ENCODE results near the gene DMAC1. TPM values are rescaled to one million over a fixed set of nuclear protein-coding genes. Genes with fewer than 3 reads are reported as not detected.

Gene DMAC1
- total and polyA plus RNA-seq, 2 donors from 2014 or later: 54.9 to 159 TPM

DNA sequence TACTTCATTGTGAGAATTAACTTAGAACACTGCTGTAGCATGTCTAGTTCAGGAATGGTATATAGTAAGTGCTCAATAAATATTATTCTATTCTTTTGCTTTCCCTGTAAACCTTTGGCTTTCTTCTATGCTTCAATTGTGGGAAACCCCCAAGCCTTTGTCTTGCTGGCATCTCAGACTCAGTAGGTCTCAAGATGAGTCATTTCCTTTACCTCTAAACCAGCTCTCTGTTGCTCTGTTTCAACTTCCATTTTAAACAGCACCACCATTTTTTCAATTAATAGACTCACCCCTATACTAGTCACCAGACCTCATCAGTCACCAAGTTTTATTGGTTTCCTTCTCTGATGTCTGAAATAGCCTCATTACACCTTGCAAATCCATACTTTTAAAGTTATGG is 43.5 kb downstream of the DMAC1 start:
- FAIRE-seq: no peak
- intact Hi-C loops (cut with DNase I): no loop called here
- no peaks in the 10 kb centered on the region for H3K4me1 ChIP-seq (ENCODE audit: control insufficient read depth in 2 of 3, insufficient read depth in 2 of 3, low read depth in 1 of 3, low read length in 3 of 3)
- H3K4me3 ChIP-seq (ENCODE audit: low read length in 3 of 3): no peak overlapping the region
- H3K27ac ChIP-seq (ENCODE audit: low read depth in 2 of 2, low read length in 2 of 2): no peak overlapping the region
- no peaks in the 10 kb centered on the region for H3K36me3 ChIP-seq (ENCODE audit: control insufficient read depth in 2 of 3, insufficient read depth in 3 of 3, low read length in 3 of 3)
- TF ChIP-seq, protein P1, sequence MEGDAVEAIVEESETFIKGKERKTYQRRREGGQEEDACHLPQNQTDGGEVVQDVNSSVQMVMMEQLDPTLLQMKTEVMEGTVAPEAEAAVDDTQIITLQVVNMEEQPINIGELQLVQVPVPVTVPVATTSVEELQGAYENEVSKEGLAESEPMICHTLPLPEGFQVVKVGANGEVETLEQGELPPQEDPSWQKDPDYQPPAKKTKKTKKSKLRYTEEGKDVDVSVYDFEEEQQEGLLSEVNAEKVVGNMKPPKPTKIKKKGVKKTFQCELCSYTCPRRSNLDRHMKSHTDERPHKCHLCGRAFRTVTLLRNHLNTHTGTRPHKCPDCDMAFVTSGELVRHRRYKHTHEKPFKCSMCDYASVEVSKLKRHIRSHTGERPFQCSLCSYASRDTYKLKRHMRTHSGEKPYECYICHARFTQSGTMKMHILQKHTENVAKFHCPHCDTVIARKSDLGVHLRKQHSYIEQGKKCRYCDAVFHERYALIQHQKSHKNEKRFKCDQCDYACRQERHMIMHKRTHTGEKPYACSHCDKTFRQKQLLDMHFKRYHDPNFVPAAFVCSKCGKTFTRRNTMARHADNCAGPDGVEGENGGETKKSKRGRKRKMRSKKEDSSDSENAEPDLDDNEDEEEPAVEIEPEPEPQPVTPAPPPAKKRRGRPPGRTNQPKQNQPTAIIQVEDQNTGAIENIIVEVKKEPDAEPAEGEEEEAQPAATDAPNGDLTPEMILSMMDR (IDR thresholded peaks at IDR 0.05; ENCODE audit: borderline replicate concordance, extremely low read depth, insufficient read depth): no peak
- DNase-seq: no peak
- H3K9ac ChIP-seq (ENCODE audit: low read length in 3 of 3): no peak overlapping the region
- H3K9me3 ChIP-seq (ENCODE audit: control insufficient read depth in 2 of 3, insufficient read depth in 1 of 3, low read length in 3 of 3): no peaks in the 10 kb centered on the region
- no peaks in the 10 kb centered on the region for H3K27me3 ChIP-seq (ENCODE audit: control insufficient read depth, insufficient read depth, low read length)

DNA sequence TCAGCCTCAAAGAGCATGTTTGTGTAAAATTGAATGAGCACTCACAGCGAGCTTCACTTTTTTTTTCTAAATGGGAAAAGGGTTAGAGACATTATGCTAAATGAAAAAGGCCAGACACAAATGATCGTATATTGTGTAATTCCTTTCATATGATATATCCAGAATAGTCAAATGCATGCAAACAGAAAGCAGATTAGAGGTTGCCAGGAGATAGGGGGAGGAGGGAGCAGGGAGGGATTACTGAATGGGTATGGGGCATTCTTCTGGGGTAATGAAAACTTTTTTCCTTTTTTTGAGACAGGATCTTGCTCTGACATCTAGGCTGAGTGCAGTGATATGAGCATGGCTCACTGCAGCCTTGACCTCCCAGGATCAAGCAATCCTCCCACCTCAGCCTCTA is 47.1 kb downstream of the DMAC1 start:
- Histone ChIP-seq H3K9me3 (ENCODE audit: control insufficient read depth in 2 of 3, insufficient read depth in 1 of 3, low read length in 3 of 3) (no peaks in the 10 kb centered on the region), H3K9ac (ENCODE audit: low read length in 3 of 3) (no peak overlapping the region), H3K36me3 (ENCODE audit: control insufficient read depth in 2 of 3, insufficient read depth in 3 of 3, low read length in 3 of 3) (no peaks in the 10 kb centered on the region), H3K4me3 (ENCODE audit: low read length in 3 of 3) (no peak overlapping the region), H3K27me3 (ENCODE audit: control insufficient read depth, insufficient read depth, low read length) (no peaks in the 10 kb centered on the region), H3K27ac (ENCODE audit: low read depth in 2 of 2, low read length in 2 of 2) (no peak overlapping the region), H3K4me1 (ENCODE audit: control insufficient read depth in 2 of 3, insufficient read depth in 2 of 3, low read depth in 1 of 3, low read length in 3 of 3) (no peaks in the 10 kb centered on the region)
- intact Hi-C loops (cut with DNase I): no loop called here
- DNase-seq (no peak), FAIRE-seq (no peak)
- TF ChIP-seq, protein P1 (IDR thresholded peaks at IDR 0.05; ENCODE audit: borderline replicate concordance, extremely low read depth, insufficient read depth): no peak
